ENCODE results near the gene SLC38A7.

The SLC38A7 gene

GRCh38 chr16:58634265-58634802 lies 50.2 kb downstream of the SLC38A7 start:
- DNase-seq = no peak

- peak; percentile 91 for DNase-seq
Measured at GRCh38 chr16:58629733-58630640, 54.6 kb downstream of the SLC38A7 start, which contains the start of gene CNOT1. Gene CNOT1 (minus strand): TSS chr16:58629826. CDS start chr16:58599337, 30,489 bp downstream.

- DNase-seq = no peak
Measured at GRCh38 chr16:58628845-58629732, 55.5 kb downstream of the SLC38A7 start.

GRCh38 chr16:58624209-58624608 lies 60.4 kb downstream of the SLC38A7 start:
- DNase-seq = no peak

GRCh38 chr16:58620396-58620795 lies 64.2 kb downstream of the SLC38A7 start:
- DNase-seq = no peak

GRCh38 chr16:58615280-58615679 lies 69.3 kb downstream of the SLC38A7 start:
- no peak for DNase-seq
